SK-N-SH treated with all-trans-retinoic acid at 6 μM for 48 hours (cell line): ENCODE results near the gene LCN2.

Experiments used
- ARNTL ChIP-seq: fragments of 450-650 bp; formaldehyde crosslinking; IDR thresholded peaks from 2 replicates; pipeline ENCODE4 v1.5.0; 2020; ENCODE audit warnings: low read depth, mild to moderate bottlenecking, moderate library complexity, borderline replicate concordance
- GLIS3 ChIP-seq: fragments of 250-450 bp; sonication (Bioruptor Pico); IDR thresholded peaks from 2 replicates; pipeline ENCODE4 v1.5.0; 2020; ENCODE audit warnings: mild to moderate bottlenecking, moderate library complexity
- ISL1 ChIP-seq: fragments of 250-450 bp; sonication (Bioruptor Pico); IDR thresholded peaks from 2 replicates; pipeline ENCODE4 v2.1.2; 2022; ENCODE audit warnings: mild to moderate bottlenecking, moderate library complexity
- ZFP3 ChIP-seq: fragments of 250-450 bp; sonication (Bioruptor Pico); IDR thresholded peaks from 2 replicates; pipeline ENCODE4 v1.5.0; 2020; ENCODE audit warnings: mild to moderate bottlenecking, moderate library complexity
- ZFP30 ChIP-seq: fragments of 450-650 bp; formaldehyde crosslinking; IDR thresholded peaks from 2 replicates; pipeline ENCODE4 v1.5.0; 2022; ENCODE audit warnings: mild to moderate bottlenecking, moderate library complexity
- ZNF565 ChIP-seq: fragments of 450-650 bp; formaldehyde crosslinking; conservative IDR thresholded peaks from 2 replicates; pipeline ENCODE4 v1.5.0; 2020; ENCODE audit warnings: low read depth, mild to moderate bottlenecking, moderate library complexity
- ZNF8 ChIP-seq: fragments of 450-650 bp; formaldehyde crosslinking; IDR thresholded peaks from 2 replicates; pipeline ENCODE4 v1.5.0; 2020; ENCODE audit warnings: mild to moderate bottlenecking, moderate library complexity
- TF ChIP-seq, protein P1 (sequence below): fragments of 250-450 bp; sonication (Bioruptor Pico); IDR thresholded peaks from 2 replicates; pipeline ENCODE4 v1.5.1; 2020; ENCODE audit warnings: low read depth, mild to moderate bottlenecking, moderate library complexity
- TF ChIP-seq, protein P2 (sequence below): fragments of 250-450 bp; sonication (Bioruptor Pico); IDR thresholded peaks from 2 replicates; pipeline ENCODE4 v1.8.0; 2020; ENCODE audit warnings: mild to moderate bottlenecking, moderate library complexity, borderline replicate concordance
- TF ChIP-seq, protein P3 (sequence below): fragments of 250-450 bp; sonication (Bioruptor Pico); IDR thresholded peaks from 2 replicates; pipeline ENCODE4 v1.5.0; 2020; ENCODE audit warnings: mild to moderate bottlenecking, moderate library complexity
- TF ChIP-seq, protein P4 (sequence below): fragments of 250-450 bp; sonication (Bioruptor Pico); IDR thresholded peaks from 2 replicates; pipeline ENCODE4 v1.8.0; 2021; ENCODE audit warnings: low read depth, mild to moderate bottlenecking, moderate library complexity, borderline replicate concordance

DNA sequence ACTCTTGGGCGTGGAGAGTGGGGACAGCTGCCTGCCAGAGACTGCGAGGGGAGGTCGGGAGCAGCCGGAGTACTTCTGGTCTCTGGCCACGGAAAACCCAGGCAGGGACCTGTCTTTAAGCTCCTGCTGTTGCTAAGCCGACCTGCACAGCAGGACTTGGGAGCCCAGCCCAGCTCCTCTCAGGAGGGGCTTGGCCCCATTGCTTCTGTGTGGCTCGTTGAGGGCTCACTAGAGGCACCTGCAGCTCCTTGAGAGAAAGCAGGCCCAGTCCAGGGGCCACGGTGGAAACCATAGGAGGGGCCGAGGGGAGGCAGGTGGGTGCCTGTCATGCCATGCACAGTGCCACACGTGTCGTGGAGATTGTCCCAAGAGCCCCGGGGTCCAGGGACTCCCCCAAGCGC, 3.3 kb upstream of the LCN2 start:
- TF ChIP-seq, protein P1, sequence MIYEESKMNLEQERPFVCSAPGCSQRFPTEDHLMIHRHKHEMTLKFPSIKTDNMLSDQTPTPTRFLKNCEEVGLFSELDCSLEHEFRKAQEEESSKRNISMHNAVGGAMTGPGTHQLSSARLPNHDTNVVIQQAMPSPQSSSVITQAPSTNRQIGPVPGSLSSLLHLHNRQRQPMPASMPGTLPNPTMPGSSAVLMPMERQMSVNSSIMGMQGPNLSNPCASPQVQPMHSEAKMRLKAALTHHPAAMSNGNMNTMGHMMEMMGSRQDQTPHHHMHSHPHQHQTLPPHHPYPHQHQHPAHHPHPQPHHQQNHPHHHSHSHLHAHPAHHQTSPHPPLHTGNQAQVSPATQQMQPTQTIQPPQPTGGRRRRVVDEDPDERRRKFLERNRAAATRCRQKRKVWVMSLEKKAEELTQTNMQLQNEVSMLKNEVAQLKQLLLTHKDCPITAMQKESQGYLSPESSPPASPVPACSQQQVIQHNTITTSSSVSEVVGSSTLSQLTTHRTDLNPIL (CRISPR knock-in tag): no peak
- TF ChIP-seq ZNF8 (no peak), ZNF565 (no peak), ZFP3 (CRISPR knock-in tag) (no peak), ARNTL (CRISPR knock-in tag) (no peak), ISL1 (CRISPR knock-in tag) (no peak), GLIS3 (CRISPR knock-in tag) (no peak), ZFP30 (CRISPR knock-in tag) (no peak)
- TF ChIP-seq, protein P2, sequence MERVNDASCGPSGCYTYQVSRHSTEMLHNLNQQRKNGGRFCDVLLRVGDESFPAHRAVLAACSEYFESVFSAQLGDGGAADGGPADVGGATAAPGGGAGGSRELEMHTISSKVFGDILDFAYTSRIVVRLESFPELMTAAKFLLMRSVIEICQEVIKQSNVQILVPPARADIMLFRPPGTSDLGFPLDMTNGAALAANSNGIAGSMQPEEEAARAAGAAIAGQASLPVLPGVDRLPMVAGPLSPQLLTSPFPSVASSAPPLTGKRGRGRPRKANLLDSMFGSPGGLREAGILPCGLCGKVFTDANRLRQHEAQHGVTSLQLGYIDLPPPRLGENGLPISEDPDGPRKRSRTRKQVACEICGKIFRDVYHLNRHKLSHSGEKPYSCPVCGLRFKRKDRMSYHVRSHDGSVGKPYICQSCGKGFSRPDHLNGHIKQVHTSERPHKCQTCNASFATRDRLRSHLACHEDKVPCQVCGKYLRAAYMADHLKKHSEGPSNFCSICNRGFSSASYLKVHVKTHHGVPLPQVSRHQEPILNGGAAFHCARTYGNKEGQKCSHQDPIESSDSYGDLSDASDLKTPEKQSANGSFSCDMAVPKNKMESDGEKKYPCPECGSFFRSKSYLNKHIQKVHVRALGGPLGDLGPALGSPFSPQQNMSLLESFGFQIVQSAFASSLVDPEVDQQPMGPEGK (CRISPR knock-in tag): no peak
- TF ChIP-seq, protein P3, sequence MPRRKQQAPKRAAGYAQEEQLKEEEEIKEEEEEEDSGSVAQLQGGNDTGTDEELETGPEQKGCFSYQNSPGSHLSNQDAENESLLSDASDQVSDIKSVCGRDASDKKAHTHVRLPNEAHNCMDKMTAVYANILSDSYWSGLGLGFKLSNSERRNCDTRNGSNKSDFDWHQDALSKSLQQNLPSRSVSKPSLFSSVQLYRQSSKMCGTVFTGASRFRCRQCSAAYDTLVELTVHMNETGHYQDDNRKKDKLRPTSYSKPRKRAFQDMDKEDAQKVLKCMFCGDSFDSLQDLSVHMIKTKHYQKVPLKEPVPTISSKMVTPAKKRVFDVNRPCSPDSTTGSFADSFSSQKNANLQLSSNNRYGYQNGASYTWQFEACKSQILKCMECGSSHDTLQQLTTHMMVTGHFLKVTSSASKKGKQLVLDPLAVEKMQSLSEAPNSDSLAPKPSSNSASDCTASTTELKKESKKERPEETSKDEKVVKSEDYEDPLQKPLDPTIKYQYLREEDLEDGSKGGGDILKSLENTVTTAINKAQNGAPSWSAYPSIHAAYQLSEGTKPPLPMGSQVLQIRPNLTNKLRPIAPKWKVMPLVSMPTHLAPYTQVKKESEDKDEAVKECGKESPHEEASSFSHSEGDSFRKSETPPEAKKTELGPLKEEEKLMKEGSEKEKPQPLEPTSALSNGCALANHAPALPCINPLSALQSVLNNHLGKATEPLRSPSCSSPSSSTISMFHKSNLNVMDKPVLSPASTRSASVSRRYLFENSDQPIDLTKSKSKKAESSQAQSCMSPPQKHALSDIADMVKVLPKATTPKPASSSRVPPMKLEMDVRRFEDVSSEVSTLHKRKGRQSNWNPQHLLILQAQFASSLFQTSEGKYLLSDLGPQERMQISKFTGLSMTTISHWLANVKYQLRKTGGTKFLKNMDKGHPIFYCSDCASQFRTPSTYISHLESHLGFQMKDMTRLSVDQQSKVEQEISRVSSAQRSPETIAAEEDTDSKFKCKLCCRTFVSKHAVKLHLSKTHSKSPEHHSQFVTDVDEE (CRISPR knock-in tag): no peak
- TF ChIP-seq, protein P4, sequence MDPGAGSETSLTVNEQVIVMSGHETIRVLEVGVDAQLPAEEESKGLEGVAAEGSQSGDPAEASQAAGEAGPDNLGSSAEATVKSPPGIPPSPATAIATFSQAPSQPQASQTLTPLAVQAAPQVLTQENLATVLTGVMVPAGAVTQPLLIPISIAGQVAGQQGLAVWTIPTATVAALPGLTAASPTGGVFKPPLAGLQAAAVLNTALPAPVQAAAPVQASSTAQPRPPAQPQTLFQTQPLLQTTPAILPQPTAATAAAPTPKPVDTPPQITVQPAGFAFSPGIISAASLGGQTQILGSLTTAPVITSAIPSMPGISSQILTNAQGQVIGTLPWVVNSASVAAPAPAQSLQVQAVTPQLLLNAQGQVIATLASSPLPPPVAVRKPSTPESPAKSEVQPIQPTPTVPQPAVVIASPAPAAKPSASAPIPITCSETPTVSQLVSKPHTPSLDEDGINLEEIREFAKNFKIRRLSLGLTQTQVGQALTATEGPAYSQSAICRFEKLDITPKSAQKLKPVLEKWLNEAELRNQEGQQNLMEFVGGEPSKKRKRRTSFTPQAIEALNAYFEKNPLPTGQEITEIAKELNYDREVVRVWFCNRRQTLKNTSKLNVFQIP (CRISPR knock-in tag): no peak
